B cell (primary cell): Measurements from ENCODE around the gene ATN1. TPM values are rescaled to one million over a fixed set of nuclear protein-coding genes. Genes with fewer than 3 reads are reported as not detected.
A peak's percentile ranks its signal among the peaks of the same experiment; 100 is the strongest.

Experiments used
- ATAC-seq: fragments of 200-7000 bp; cut with Tn5 transposase; one replicate; pipeline ENCODE4 v1.10.0; 2021; ENCODE audit warnings: low read depth, mild to moderate bottlenecking, moderate number of reproducible peaks, moderate library complexity
- CTCF ChIA-PET: fragments of 350-600 bp; sonication (Branson Sonifier 250); formaldehyde crosslinking; loops from one replicate; lab custom pipeline; 2021; ENCODE audit warnings: antibody characterized with exemption, inconsistent platforms; lab: Charles Lee
- POLR2A ChIA-PET: fragments of 350-600 bp; sonication (Branson Sonifier 250); formaldehyde crosslinking; loops from one replicate; lab custom pipeline; 2021; ENCODE audit warnings: antibody characterized with exemption; lab: Charles Lee
- DNase-seq: peaks from one replicate; pipeline ENCODE4 v3.0.0; 2013
- H2AFZ ChIP-seq: 2 replicates; pipeline ENCODE4 v1.6.1; 2012; ENCODE audit warnings: mild to moderate bottlenecking, low read depth, low read length; ENCODE audit not compliant: insufficient read depth, poor library complexity, severe bottlenecking
- H3K27ac ChIP-seq, 2 donors: 1 replicate in 1 of 2; 2 replicates in 1 of 2; pipeline ENCODE4 v1.5.1; 2012 to 2013; ENCODE audit warnings: low read length in 2 of 2, mild to moderate bottlenecking in 2 of 2, moderate library complexity in 1 of 2
- H3K27me3 ChIP-seq, 4 experiments: fragments of 200-600 bp in 1 of 4; sonication (generic) in 1 of 4; replicated peaks in 1 of 4; 1 replicate in 2 of 4; 2 replicates in 2 of 4; pipeline versions ENCODE4 v1.6.1 to v1.7.0; 2013 to 2016; ENCODE audit warnings: low read length in 3 of 4, mild to moderate bottlenecking in 2 of 4, mixed read lengths in 1 of 4, moderate library complexity in 1 of 4; ENCODE audit not compliant: insufficient read depth in 4 of 4, control insufficient read depth in 3 of 4; ENCODE audit errors: control extremely low read depth in 1 of 4
- H3K36me3 ChIP-seq, 2 experiments: replicated peaks in 1 of 2; 1 replicate in 1 of 2; 2 replicates in 1 of 2; pipeline versions ENCODE4 v1.6.1 to v1.7.1; 2013; ENCODE audit warnings: low read length in 1 of 2; ENCODE audit not compliant: insufficient read depth in 2 of 2, control insufficient read depth in 1 of 2; ENCODE audit errors: control extremely low read depth in 1 of 2, extremely low read depth in 1 of 2
- H3K4me1 ChIP-seq, 2 donors: fragments of 200-600 bp in 1 of 2; sonication (generic) in 1 of 2; 1 replicate in 1 of 2; 2 replicates in 1 of 2; pipeline versions ENCODE4 v1.5.1 to v1.6.1; 2013 to 2017; ENCODE audit warnings: low read length in 2 of 2; ENCODE audit not compliant: control insufficient read depth in 2 of 2, insufficient read depth in 2 of 2
- H3K4me2 ChIP-seq: replicated peaks from 2 replicates; pipeline ENCODE3; 2012; ENCODE audit warnings: mild to moderate bottlenecking, low read depth, low read length; ENCODE audit not compliant: poor library complexity, severe bottlenecking
- H3K4me3 ChIP-seq, 5 experiments: fragments of 200-600 bp in 1 of 5; sonication (generic) in 1 of 5; 1 replicate in 3 of 5; 2 replicates in 2 of 5; pipeline versions ENCODE4 v1.5.1 to v1.7.0; 2011 to 2016; ENCODE audit warnings: low read length in 4 of 5, mild to moderate bottlenecking in 4 of 5, low read depth in 2 of 5, control low read depth in 1 of 5, moderate library complexity in 1 of 5; ENCODE audit not compliant: insufficient read depth in 1 of 5; ENCODE audit errors: control extremely low read depth in 1 of 5, extremely low read depth in 1 of 5
- H3K79me2 ChIP-seq: fragments of 200-600 bp; sonication (generic); one replicate; pipeline ENCODE4 v1.6.0; 2016; ENCODE audit warnings: low read length; ENCODE audit not compliant: control insufficient read depth, insufficient read depth
- H3K9ac ChIP-seq: fragments of 200-600 bp; sonication (generic); 2 replicates; pipeline ENCODE4 v1.6.1; 2017; ENCODE audit warnings: mild to moderate bottlenecking, low read length, moderate library complexity
- H3K9me3 ChIP-seq, 3 donors: one replicate each; pipeline versions ENCODE4 v1.6.1 to v1.7.1; 2013; ENCODE audit warnings: low read length in 2 of 3; ENCODE audit not compliant: control insufficient read depth in 2 of 3, insufficient read depth in 1 of 3; ENCODE audit errors: control extremely low read depth in 1 of 3
- H4K20me1 ChIP-seq: 2 replicates; pipeline ENCODE4 v1.6.0; 2012; ENCODE audit warnings: mild to moderate bottlenecking, low read length; ENCODE audit not compliant: insufficient read depth, control insufficient read depth, poor library complexity, severe bottlenecking
- H3K27ac Mint-ChIP-seq: one replicate; pipeline ENCODE4 v1.8.0; 2021; ENCODE audit warnings: mixed read lengths
- H3K27me3 Mint-ChIP-seq: one replicate; pipeline ENCODE4 v1.8.0; 2021; ENCODE audit warnings: mixed read lengths
- H3K4me1 Mint-ChIP-seq: one replicate; pipeline ENCODE4 v1.8.0; 2021; ENCODE audit warnings: mixed read lengths
- H3K4me3 Mint-ChIP-seq: one replicate; pipeline ENCODE4 v1.8.0; 2021; ENCODE audit warnings: mixed read lengths
- H3K9me3 Mint-ChIP-seq: one replicate; pipeline ENCODE4 v1.8.0; 2022; ENCODE audit warnings: mixed read lengths; ENCODE audit not compliant: insufficient read depth
- EZH2 ChIP-seq: IDR thresholded peaks from 2 replicates; pipeline ENCODE4 v1.6.1; 2012; ENCODE audit warnings: borderline replicate concordance, low read depth, mild to moderate bottlenecking, moderate library complexity, low read length; ENCODE audit not compliant: insufficient read depth, poor library complexity, severe bottlenecking
- WGBS: methylation state at CpG from one replicate; pipeline ENCODE4 v1.1.5; 2013; ENCODE audit warnings: missing lambda C conversion rate; ENCODE audit not compliant: insufficient coverage; 5-methylcytosine and 5-hydroxymethylcytosine counted together
- intact Hi-C: fragments of 100-400 bp; cut with micrococcal nuclease; formaldehyde crosslinking; loops from one replicate; pipeline ENCODE4 v1.10.0; 2022
- polyA plus RNA-seq: library from polyadenylated mRNA; depleted of rRNA; stranded (reverse); fragments of >200 nt; gene quantifications from 2 replicates; pipeline ENCODE4 v1.2.3, GENCODE V29; 2012
- total RNA-seq, 2 donors: library from RNA; stranded (reverse); fragments of 120-200 nt in 1 of 2; gene quantifications; 1 replicate in 1 of 2; 2 replicates in 1 of 2; pipeline versions ENCODE4 v1.2.3 to v1.2.4, GENCODE V29; 2013 to 2022
- TF ChIP-seq, protein P1 (sequence below): fragments of 200-600 bp; IDR thresholded peaks from one replicate; pipeline ENCODE4 v1.8.0; 2022; ENCODE audit warnings: antibody characterized with exemption, mild to moderate bottlenecking

Gene ATN1
- total and polyA plus RNA-seq, 2 donors (not counting 1 experiment from before 2014, with no cell fraction given) = 21.0 to 50.8 TPM

DNA sequence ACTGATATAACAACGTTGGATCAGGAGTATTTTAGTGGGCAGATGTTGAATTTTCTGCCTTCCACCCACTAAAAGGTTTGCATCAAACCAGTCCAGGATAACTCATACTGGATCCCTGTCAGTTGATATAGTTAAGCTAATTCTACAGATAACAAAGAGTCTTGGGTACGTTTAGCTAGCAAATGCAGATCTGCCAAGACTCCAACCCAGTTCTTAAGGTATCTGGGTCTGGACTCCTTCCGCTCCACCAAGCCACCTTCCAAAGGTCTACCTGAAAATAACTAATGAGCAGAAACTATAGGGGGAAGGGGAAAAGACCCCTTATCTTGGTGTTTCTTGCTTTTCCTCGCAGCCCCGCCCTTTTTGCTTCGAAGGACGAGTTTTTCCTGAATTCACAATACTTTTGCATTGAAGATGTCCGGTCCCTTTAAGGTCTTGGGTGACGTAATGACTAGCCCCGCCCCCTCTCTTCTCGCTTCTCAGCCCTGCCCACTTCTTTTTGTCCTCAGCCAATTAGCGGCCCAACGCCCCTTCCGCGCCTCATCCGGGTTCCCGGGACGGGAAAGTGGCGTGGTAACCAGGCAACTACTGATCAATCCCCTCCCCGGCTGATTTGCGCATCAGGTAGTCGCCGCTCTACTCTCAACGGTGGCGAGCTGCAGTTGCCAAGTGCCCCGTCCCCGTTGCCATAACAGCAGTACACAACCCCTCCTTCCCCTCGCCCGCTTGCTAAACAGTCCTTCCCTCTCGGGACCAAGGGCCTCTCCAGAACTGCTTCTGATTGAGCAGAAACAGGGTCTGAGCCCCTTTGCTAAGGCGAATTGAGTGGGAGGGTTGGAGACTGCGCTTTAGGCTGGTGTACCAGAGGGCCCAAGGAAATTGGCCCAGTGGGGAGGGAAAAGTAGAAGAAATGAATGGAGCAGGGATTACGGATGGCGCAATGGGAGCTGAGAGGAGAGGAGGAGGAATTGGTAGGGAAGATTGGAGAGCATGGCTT is 23.2 kb upstream of the ATN1 start, which contains the start of gene LRRC23:
TSS of gene LRRC23 (plus strand) at position 543 of the 997 bp plus-strand sequence. CDS start 812 bp downstream, outside the sequence.
- no peaks in the 10 kb centered on the region for H3K9me3 ChIP-seq
- Mint-ChIP-seq H3K27ac (no peak within 1 kb of the TSS), H3K9me3 (no peaks in the 10 kb centered on the region), H3K27me3 (no peaks in the 10 kb centered on the region), H3K4me3 (no peak within 1 kb of the TSS), H3K4me1 (peaks cover 6% of the 10 kb centered on the region)
- no peaks in the 10 kb centered on the region for H3K79me2 ChIP-seq
- ChIA-PET POLR2A (interaction anchor here (1.1 to 1.8 kb wide), 4 partner anchors 31 to 53 kb away, joined by 3 to 8 read pairs (median 6); partner anchors contain the start of genes CDCA3, SPSB2 and USP5), CTCF (interaction anchor here (1.4 to 6.9 kb wide), 2 partner anchors 31 to 33 kb away, joined by 4 to 33 read pairs; partner anchors contain the start of gene SPSB2)
- intact Hi-C loops = loop anchor here (1.0 kb wide), 5 partner anchors 10 to 66 kb away; partner anchors contain the start of genes EMG1, ENO2, PHB2 and SPSB2
- H4K20me1 ChIP-seq = no peaks in the 10 kb centered on the region
- no peak for TF ChIP-seq EZH2
- TF ChIP-seq, protein P1, sequence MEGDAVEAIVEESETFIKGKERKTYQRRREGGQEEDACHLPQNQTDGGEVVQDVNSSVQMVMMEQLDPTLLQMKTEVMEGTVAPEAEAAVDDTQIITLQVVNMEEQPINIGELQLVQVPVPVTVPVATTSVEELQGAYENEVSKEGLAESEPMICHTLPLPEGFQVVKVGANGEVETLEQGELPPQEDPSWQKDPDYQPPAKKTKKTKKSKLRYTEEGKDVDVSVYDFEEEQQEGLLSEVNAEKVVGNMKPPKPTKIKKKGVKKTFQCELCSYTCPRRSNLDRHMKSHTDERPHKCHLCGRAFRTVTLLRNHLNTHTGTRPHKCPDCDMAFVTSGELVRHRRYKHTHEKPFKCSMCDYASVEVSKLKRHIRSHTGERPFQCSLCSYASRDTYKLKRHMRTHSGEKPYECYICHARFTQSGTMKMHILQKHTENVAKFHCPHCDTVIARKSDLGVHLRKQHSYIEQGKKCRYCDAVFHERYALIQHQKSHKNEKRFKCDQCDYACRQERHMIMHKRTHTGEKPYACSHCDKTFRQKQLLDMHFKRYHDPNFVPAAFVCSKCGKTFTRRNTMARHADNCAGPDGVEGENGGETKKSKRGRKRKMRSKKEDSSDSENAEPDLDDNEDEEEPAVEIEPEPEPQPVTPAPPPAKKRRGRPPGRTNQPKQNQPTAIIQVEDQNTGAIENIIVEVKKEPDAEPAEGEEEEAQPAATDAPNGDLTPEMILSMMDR = no peak
- H3K27ac ChIP-seq = peak within 1 kb of the TSS; percentile 82 to 94
- peak; percentile 98 for ATAC-seq
- DNase-seq = peak; percentile 98
- peaks cover 0 to 6% of the 10 kb centered on the region in 2 experiments for H3K36me3 ChIP-seq
- peak within 1 kb of the TSS; percentile 92 for H3K4me2 ChIP-seq
- peak within 1 kb of the TSS; percentile 59 to 86 (median 74) for H3K4me3 ChIP-seq
- peak within 1 kb of the TSS; percentile 89 for H2AFZ ChIP-seq
- WGBS = 4% methylated on average over 24 of the region's 34 CpGs
- no peaks in the 10 kb centered on the region for H3K27me3 ChIP-seq
- H3K4me1 ChIP-seq = peaks cover 14 to 24% of the 10 kb centered on the region in 2 donors
- H3K9ac ChIP-seq = peak within 1 kb of the TSS; percentile 92
